CD4-positive, alpha-beta T cell (primary cell): ENCODE data around the gene ATP6V0D1. TPM values are rescaled to one million over a fixed set of nuclear protein-coding genes. Genes with fewer than 3 reads are reported as not detected.

Experiments used
- ATAC-seq: fragments of 200-7000 bp; cut with Tn5 transposase; one replicate; pipeline ENCODE4 v1.10.0; 2022; ENCODE audit warnings: mild to moderate bottlenecking; ENCODE audit not compliant: poor library complexity
- CTCF ChIA-PET: fragments of 350-600 bp; sonication (Branson Sonifier 250); formaldehyde crosslinking; loops from one replicate; lab custom pipeline; 2021; ENCODE audit warnings: antibody characterized with exemption, inconsistent platforms; lab: Charles Lee
- POLR2A ChIA-PET: fragments of 350-600 bp; sonication (Branson Sonifier 250); formaldehyde crosslinking; loops from one replicate; lab custom pipeline; 2021; ENCODE audit warnings: antibody characterized with exemption, inconsistent platforms; lab: Charles Lee
- DNase-seq, 14 experiments: peaks; one replicate each; pipeline ENCODE4 v3.0.0-alpha.2; 2013 to 2020; ENCODE audit warnings: mixed read lengths in 2 of 14
- H3K27ac ChIP-seq, 2 donors: one replicate each; pipeline versions ENCODE4 v1.5.1 to v1.7.0; 2013; ENCODE audit warnings: low read length in 2 of 2, low read depth in 1 of 2, mild to moderate bottlenecking in 1 of 2
- H3K27me3 ChIP-seq, 2 experiments: 1 replicate in 1 of 2; 2 replicates in 1 of 2; pipeline versions ENCODE4 v1.6.1 to v1.7.0; 2013; ENCODE audit warnings: low read length in 2 of 2, control low read depth in 1 of 2, mild to moderate bottlenecking in 1 of 2, moderate library complexity in 1 of 2; ENCODE audit not compliant: insufficient read depth in 2 of 2, control insufficient read depth in 1 of 2
- H3K36me3 ChIP-seq: one replicate; pipeline ENCODE4 v1.6.1; 2013; ENCODE audit warnings: low read length, control low read depth; ENCODE audit not compliant: insufficient read depth
- H3K4me1 ChIP-seq: one replicate; pipeline ENCODE4 v1.6.1; 2013; ENCODE audit warnings: low read length, control low read depth; ENCODE audit not compliant: insufficient read depth
- H3K4me3 ChIP-seq: one replicate; pipeline ENCODE4 v1.5.1; 2013; ENCODE audit warnings: mild to moderate bottlenecking, low read length, moderate library complexity
- H3K9me3 ChIP-seq, 2 experiments: 1 replicate in 1 of 2; 2 replicates in 1 of 2; pipeline versions ENCODE4 v1.6.1 to v1.7.0; 2013; ENCODE audit warnings: low read length in 2 of 2, mild to moderate bottlenecking in 2 of 2, control low read depth in 1 of 2, moderate library complexity in 1 of 2; ENCODE audit not compliant: control insufficient read depth in 1 of 2, insufficient read depth in 1 of 2
- H3K27ac Mint-ChIP-seq: one replicate; pipeline ENCODE4 v1.8.0; 2020; ENCODE audit warnings: mixed read lengths
- H3K27me3 Mint-ChIP-seq: one replicate; pipeline ENCODE4 v1.8.0; 2021; ENCODE audit warnings: mixed read lengths
- H3K36me3 Mint-ChIP-seq: one replicate; pipeline ENCODE4 v1.8.0; 2021; ENCODE audit warnings: low read depth, mixed read lengths
- H3K4me1 Mint-ChIP-seq: one replicate; pipeline ENCODE4 v1.8.0; 2021; ENCODE audit warnings: low read depth, mixed read lengths
- H3K4me3 Mint-ChIP-seq: one replicate; pipeline ENCODE4 v1.8.0; 2020; ENCODE audit warnings: mild to moderate bottlenecking, mixed read lengths
- H3K9me3 Mint-ChIP-seq: one replicate; pipeline ENCODE4 v1.8.0; 2020; ENCODE audit warnings: mixed read lengths
- intact Hi-C, 2 experiments: fragments of 100-400 bp; cut with DNase I in 1 of 2; cut with micrococcal nuclease in 1 of 2; formaldehyde crosslinking; loops; one replicate each; pipeline versions ENCODE4 v1.15.1 to v1.9.0; 2023 to 2025; cut with DNase I, micrococcal nuclease
- total RNA-seq, 174 experiments: library from RNA in 2 of 174; stranded (reverse) in 2 of 174; gene quantifications; one replicate each; pipeline ENCODE4 v1.2.3 and lab custom pipeline; 2021 to 2026
- TF ChIP-seq, protein P1 (sequence below): fragments of 200-600 bp; IDR thresholded peaks from one replicate; pipeline ENCODE4 v1.8.0; 2022; ENCODE audit warnings: antibody characterized with exemption, mild to moderate bottlenecking

Gene ATP6V0D1
- total RNA-seq, 2 experiments from 2014 or later = 39.4 to 41.7 TPM

DNA sequence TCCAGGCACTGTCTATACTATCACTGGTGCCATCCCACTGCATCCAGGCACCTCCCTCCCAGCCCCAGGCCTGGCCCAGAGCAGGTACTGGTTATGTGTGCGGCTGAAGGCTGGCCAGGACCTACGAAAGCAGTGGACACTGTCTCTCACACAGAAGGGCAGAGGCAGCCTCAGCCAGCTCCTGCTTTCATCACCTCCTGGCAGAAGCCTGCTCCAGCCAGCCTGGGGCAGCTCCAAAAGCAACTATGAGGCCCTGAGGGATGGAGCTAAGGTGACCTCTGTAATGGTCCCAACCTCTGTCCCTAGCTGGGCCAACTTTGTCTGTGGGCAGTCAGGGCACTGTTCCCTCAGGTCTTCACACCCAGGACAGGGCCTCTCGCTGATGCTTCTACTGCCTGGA is 31.2 kb downstream of the ATP6V0D1 start:
- Mint-ChIP-seq H3K27me3 (no peaks in the 10 kb centered on the region), H3K9me3 (no peaks in the 10 kb centered on the region), H3K4me1 (no peaks in the 10 kb centered on the region), H3K27ac (no peak overlapping the region), H3K4me3 (no peak overlapping the region), H3K36me3 (peaks cover 74% of the 10 kb centered on the region)
- H3K9me3 ChIP-seq = peaks cover 0 to 4% of the 10 kb centered on the region in 2 experiments
- peaks cover 65% of the 10 kb centered on the region for H3K36me3 ChIP-seq
- H3K27me3 ChIP-seq = no peaks in the 10 kb centered on the region
- DNase-seq (no peak), ATAC-seq (no peak)
- CTCF ChIA-PET = no interaction called here
- intact Hi-C loops = loop anchor here in 1 of 2 experiments (10.0 kb wide), 1 partner anchor 305 kb away; no protein-coding TSS in a partner anchor
- no peaks in the 10 kb centered on the region for H3K4me1 ChIP-seq
- TF ChIP-seq, protein P1, sequence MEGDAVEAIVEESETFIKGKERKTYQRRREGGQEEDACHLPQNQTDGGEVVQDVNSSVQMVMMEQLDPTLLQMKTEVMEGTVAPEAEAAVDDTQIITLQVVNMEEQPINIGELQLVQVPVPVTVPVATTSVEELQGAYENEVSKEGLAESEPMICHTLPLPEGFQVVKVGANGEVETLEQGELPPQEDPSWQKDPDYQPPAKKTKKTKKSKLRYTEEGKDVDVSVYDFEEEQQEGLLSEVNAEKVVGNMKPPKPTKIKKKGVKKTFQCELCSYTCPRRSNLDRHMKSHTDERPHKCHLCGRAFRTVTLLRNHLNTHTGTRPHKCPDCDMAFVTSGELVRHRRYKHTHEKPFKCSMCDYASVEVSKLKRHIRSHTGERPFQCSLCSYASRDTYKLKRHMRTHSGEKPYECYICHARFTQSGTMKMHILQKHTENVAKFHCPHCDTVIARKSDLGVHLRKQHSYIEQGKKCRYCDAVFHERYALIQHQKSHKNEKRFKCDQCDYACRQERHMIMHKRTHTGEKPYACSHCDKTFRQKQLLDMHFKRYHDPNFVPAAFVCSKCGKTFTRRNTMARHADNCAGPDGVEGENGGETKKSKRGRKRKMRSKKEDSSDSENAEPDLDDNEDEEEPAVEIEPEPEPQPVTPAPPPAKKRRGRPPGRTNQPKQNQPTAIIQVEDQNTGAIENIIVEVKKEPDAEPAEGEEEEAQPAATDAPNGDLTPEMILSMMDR = no peak
- POLR2A ChIA-PET = interaction anchor here (0.5 kb wide), 1 partner anchor 502 kb away, joined by 3 read pairs; no protein-coding TSS in a partner anchor
- no peak overlapping the region for H3K4me3 ChIP-seq
- no peak overlapping the region for H3K27ac ChIP-seq

DNA sequence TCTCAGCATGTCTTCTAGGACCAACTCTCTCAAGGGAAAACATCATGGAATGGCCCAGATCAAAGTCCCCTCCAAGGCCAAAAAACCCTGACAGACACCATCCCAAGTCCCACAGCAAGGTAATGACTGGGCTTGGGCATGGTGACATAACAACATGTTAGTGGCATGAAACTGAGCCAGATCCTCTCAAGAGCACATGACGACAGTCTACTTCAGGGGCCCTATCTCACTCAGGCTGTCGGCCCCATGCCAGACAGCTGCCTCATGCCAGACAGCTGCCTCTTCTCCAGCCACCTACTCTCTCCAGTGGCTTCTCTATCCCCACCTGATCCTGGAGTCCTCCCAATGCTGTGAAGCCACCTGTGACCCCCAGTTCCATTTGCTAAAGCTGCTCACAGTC is 31.6 kb downstream of the ATP6V0D1 start:
- Mint-ChIP-seq H3K4me1 (no peaks in the 10 kb centered on the region), H3K4me3 (no peak overlapping the region), H3K9me3 (no peaks in the 10 kb centered on the region), H3K36me3 (peaks cover 74% of the 10 kb centered on the region), H3K27ac (no peak overlapping the region), H3K27me3 (no peaks in the 10 kb centered on the region)
- no peak overlapping the region for H3K27ac ChIP-seq
- intact Hi-C loops = no loop called here
- ATAC-seq (no peak), DNase-seq (no peak)
- H3K36me3 ChIP-seq = peaks cover 68% of the 10 kb centered on the region
- TF ChIP-seq, protein P1 = no peak
- CTCF ChIA-PET = no interaction called here
- no peaks in the 10 kb centered on the region for H3K4me1 ChIP-seq
- H3K4me3 ChIP-seq = no peak overlapping the region
- no peaks in the 10 kb centered on the region for H3K27me3 ChIP-seq
- H3K9me3 ChIP-seq = peaks cover 0 to 4% of the 10 kb centered on the region in 2 experiments
- POLR2A ChIA-PET = interaction anchor here (0.5 kb wide), 1 partner anchor 502 kb away, joined by 3 read pairs; no protein-coding TSS in a partner anchor

DNA sequence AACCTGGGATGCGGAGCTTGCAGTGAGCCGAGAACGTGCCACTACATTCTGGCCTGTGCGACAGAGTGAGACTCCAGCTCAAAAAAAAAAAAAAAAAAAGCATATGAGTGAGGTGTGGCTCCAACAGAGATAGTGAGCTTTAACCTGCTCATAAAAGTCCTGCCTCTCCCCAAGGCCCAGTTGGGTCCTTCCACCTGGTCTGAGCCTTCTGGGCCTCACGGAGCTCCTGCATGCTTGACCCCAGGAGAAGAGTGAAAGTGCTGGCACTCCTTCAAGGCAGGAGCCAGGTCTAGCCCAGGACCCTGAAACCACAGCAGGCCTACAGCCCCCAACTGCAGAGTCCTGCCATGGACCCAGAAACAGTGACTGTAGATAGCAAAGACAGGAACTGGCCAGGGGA is 32.4 kb downstream of the ATP6V0D1 start:
- ChIA-PET CTCF (no interaction called here), POLR2A (no interaction called here)
- intact Hi-C loops = no loop called here
- Histone ChIP-seq H3K27ac (no peak overlapping the region), H3K4me3 (no peak overlapping the region), H3K4me1 (no peaks in the 10 kb centered on the region), H3K36me3 (peaks cover 72% of the 10 kb centered on the region), H3K9me3 (peaks cover 0 to 4% of the 10 kb centered on the region in 2 experiments), H3K27me3 (no peaks in the 10 kb centered on the region)
- ATAC-seq = no peak
- H3K36me3 Mint-ChIP-seq = peaks cover 67% of the 10 kb centered on the region
- no peaks in the 10 kb centered on the region for H3K27me3 Mint-ChIP-seq
- no peak overlapping the region for H3K4me3 Mint-ChIP-seq
- no peak overlapping the region for H3K27ac Mint-ChIP-seq
- no peak for DNase-seq
- H3K9me3 Mint-ChIP-seq = no peaks in the 10 kb centered on the region
- TF ChIP-seq, protein P1 = no peak
- no peaks in the 10 kb centered on the region for H3K4me1 Mint-ChIP-seq
